ENCODE results near the gene BAAT.

BAAT gene

DNA sequence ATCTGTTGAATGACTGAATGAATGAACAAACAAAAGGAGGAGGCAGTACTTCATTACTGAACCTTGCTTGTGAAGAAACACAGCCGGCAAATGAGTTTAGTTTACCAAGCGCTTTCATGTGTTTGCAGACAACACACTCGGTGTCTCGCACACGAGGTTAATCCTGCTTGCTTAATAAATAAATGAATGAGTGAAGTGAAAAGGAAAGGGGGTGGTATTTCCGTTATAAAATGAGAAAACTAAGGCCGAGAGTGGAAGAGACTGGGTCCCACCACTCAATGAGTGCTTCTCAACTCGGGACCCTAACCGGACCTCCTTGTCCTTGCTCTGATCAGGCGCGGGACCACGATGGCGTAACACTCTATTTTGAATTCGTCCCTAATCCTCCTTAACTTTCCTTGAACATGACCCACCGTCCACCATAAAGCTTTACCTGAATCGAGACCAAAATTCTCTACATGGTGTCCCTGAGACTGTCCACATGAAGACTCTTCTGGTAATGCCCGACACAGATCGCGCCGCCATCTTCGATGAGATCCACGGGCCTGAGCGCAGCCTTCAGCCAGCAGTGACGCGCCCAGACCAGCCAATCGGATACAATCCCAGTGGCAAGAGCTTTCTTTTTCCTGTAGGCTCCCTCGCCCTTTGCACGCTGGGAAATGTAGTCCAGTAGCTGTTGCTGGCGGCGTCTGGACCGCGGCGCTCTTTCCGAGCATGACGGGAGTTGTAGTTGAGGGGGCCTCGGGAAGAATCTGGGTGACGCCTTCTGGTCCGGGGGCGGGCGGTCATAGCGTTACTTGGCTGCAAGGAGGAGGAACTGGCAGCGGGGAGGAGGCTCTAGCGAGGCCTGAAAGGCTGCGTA is 13.5 kb upstream of the BAAT start, which contains the start of the genes MRPL50 and ZNF189:
MRPL50 (minus strand) TSS at position 551 of the 862 bp plus-strand sequence; CDS start at position 525, 26 bp downstream.
ZNF189 (plus strand) TSS at position 784 of the 862 bp plus-strand sequence. CDS start 306 bp downstream, outside the sequence.
- peak; percentile 95 for DNase-seq

GRCh38 chr9:101397746-101398067 is 12.9 kb upstream of the BAAT start:
- no peak for DNase-seq

DNA sequence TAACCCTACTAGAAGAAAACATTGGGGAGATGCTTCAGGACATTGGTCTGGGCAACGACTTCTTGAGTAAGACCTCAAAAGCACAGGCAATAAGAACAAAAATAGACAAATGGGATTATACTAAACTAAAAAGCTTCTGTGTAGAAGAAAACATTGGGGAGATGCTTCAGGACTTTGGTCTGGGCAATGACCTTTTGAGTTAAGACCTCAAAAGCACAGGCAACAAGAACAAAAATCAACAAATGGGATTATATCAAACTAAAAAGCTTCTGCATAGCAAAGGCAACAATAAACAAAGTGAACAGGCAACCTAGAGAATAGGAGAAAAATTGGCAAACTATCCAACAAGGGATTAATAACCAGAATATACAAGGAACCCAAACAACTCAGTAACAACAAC is 9.9 kb upstream of the BAAT start:
- no peak for DNase-seq

DNA sequence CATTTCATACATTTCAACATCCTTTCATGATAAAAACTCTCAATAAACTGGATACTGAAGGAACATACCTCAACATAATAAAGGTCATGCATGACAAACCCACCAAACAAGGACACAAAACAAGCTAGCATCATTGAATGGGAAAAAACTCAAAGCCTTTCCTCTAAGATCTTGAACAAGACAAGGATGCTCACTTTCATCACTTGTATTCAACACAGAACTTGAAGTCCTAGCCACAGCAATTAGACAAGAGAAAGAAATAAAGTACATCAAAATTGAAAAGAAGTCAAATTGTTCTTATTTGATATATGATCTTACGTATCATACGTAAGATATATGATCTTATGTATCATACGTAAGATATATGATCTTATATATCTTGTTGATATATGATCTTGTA is 8.3 kb upstream of the BAAT start:
- no peak for DNase-seq

- DNase-seq, result peak; percentile 30
These were observed 3.7 kb upstream of the BAAT start for GRCh38 chr9:101388507-101388993.

GRCh38 chr9:101387871-101388506 is 3.2 kb upstream of the BAAT start:
- peak; percentile 52 for DNase-seq

- no peak for DNase-seq
These were observed 1.4 kb downstream of the BAAT start for GRCh38 chr9:101383361-101383760.

DNA sequence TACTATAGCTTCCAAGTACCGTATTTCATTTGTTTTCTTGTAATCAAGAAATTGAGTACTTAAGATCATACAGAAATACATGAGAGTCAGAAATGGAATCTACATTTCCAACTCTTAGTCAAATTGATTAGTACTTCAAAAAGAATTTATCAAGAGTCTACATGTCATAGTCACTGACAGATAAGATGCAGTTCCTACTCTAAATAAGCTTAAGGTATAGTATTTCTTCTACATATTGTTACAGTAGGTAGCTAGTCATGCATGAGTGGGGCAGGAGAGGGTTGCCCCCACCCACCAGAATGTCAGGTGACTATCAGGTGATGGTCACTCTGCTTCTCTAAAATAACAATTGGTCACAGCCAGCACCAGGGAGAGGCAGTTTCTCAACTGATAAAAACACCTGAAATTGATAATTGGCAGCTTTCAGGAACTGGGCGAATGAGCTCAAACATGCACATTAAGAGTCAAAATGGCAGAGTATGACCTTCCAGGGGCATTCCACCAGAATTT is 2.9 kb downstream of the BAAT start:
- DNase-seq, result no peak

GRCh38 chr9:101381118-101381517 is 3.7 kb downstream of the BAAT start:
- no peak for DNase-seq

DNA sequence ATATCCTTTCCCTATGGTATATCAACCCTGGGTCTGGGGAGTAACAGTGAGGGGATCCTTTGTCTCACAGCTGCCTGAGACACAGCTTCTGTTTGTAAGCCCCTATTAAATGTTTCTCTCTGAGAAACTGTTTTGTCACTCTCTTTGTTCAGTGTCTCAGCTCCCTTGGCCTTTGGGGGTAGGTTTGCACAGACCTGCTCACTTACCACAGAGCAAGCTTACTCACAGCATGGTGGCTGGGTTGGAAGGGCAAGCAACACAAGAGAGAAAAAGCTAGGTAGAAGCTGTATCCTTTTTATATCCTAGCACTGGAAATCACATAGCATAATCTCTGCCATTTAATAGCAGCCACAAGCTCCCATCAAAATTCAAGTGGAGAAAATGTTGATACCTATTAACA is 4.5 kb downstream of the BAAT start:
- no peak for DNase-seq

- DNase-seq, result no peak
These were observed 8.5 kb downstream of the BAAT start for GRCh38 chr9:101376111-101376848.

DNA sequence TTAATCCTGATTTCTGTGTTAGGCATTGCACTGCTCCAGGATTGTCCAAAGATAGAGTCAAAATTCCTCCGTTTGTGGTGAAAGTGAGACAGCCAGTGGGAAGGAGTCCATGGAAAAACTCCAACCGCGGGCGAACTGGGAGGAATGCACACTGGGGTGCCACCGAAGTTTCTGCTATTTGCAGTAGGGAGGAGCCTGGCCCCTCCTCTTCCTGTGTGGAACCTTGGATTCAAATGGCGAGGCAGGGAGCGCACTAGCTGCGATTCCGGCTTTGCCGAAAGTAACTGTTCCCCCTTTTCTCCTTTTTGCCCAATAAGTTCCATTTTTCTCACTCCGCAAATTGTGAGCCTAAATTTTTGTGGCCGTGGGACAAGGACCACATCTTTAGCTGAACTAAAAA is 9.3 kb downstream of the BAAT start:
- DNase-seq, result no peak

DNA sequence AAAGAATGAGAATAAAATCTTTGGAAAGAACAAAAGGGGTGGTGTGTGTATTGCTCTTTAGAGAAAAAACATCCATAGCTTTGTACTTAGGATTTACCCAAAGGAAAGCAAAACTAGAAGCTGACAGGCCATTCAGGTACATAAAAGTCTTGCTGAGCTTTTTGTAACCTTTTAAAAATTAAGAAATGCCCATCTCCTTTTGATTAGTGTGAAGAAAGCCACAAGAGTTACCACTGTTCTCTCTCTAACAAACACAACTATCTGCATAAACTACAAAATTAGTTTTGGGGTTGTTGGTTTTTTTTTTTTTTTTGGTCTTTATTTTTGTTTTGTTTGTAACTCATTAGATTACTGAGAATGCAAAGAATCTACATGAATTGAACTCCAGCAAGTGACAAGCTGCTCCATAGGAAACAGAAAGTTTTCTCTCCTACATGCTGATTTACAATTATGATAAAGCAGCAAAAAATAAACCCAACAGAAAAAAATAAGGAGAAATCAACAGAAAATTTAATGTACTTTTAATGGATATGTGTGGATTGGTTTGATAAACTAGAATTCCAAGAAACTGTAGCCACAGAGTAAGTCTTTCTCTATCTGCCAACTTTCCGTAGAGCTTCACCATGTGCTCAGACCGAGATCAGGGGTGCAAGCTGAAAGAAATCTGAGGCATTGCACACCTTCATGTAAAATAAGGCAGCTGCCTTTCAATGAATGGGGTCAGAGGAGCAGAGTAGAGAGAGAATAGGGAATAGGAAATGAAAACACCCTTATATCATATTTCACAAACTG is 12.3 kb downstream of the BAAT start:
- no peak for DNase-seq

- DNase-seq, result no peak
These were observed 13.0 kb downstream of the BAAT start for GRCh38 chr9:101371813-101372212.

DNA sequence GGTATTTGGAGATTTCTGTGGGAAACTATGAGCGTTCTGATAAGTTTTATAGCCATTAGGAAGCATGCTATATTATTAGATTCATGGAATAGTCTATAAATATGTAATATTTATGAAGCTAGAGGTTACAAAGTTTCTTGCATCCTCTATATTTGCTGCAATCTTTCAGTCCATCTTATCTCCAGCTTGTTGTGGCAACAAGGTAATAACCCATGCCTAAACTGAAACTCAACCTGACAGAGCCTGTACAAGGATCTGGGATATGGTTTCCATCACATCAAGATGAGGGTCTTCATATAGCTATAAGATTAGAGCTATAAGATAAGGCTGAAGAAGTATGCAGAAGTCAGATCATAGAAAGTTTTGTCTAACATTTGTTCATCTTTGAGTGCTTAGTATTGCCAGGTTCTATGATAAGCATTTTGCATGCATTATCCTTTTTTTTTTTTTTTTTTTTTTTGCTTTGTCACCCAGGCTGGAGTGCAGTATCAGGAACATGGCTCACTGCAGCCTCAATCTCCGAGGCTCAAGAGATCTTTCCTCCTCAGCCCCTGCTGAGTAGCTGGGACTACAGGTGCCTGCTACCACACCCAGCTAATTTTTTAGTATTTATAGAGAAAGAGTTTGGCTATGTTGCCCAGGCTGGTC is 14.8 kb downstream of the BAAT start:
- DNase-seq, result no peak

DNA sequence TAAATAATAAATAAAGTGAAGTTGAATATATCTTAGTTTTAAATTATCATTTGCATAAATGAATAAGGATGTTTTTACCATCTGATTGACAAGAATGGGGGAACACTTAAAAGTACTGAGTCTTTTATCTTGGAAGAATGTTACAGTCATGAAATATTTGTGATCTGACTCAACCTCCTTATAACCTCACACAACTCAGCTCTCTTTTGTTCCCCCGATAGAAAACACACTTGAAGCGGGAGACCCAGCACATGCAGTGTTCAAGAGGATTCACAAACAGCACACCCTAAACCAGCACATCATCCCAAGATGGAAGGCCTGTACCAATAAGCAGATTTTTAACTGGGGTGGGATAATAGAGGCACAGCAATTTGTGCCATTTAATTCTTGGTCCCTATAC is 15.5 kb downstream of the BAAT start:
- no peak for DNase-seq

- no peak for DNase-seq
These were observed 17.5 kb downstream of the BAAT start for GRCh38 chr9:101367323-101367722.

GRCh38 chr9:101366038-101366756 is 18.6 kb downstream of the BAAT start:
- no peak for DNase-seq

DNA sequence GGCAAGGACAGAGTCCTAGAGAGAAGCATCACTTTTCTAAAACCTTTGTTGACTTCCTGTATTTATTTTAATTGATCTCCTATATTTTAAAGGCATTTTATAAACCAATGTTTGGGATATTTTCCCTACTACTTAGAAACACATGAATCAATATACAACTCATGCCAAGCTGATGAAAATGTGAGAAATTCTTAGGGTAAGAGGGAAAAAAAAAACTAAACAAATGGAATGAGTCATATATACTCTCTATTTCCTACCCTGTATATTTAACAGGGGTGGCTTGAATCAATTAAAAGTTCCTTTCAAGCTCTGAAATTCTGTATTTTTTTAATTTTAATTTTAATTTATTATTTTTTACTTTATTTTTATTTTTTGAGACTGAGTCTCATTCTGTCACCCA is 19.6 kb downstream of the BAAT start:
- DNase-seq, result no peak

GRCh38 chr9:101362450-101362849 is 22.4 kb downstream of the BAAT start:
- DNase-seq, result no peak

GRCh38 chr9:101360647-101361046 is 24.2 kb downstream of the BAAT start:
- DNase-seq, result no peak

All from NCI-H1694 (cell line).